Gastrocnemius medialis (tissue), 4 donors: ENCODE results near the gene PGGHG. TPM values are rescaled to one million over a fixed set of nuclear protein-coding genes. Genes with fewer than 3 reads are reported as not detected.
"Not testable (repeated sequence)": the region's sequence is repeated elsewhere in the genome, so short reads cannot be mapped to it uniquely, and the experiment has no call there.

Experiments used
- ATAC-seq, 2 donors: fragments of 150-250 bp; one replicate each; pipeline ENCODE4 v1.9.1; 2016
- DNase-seq, 2 donors: peaks; one replicate each; pipeline ENCODE4 v3.0.0-alpha.2; 2019
- H3K27ac ChIP-seq, 4 donors: fragments of 200-600 bp; sonication (generic); 1 replicate in 1 of 4; 2 replicates in 3 of 4; pipeline ENCODE4 v1.5.1; 2016 to 2018; ENCODE audit warnings: mild to moderate bottlenecking in 2 of 4, moderate library complexity in 1 of 4
- H3K27me3 ChIP-seq, 3 donors: fragments of 200-600 bp; sonication (generic) in 2 of 3; 1 replicate in 1 of 3; 2 replicates in 2 of 3; pipeline versions ENCODE4 v1.5.1 to v1.6.0; 2016 to 2019; ENCODE audit warnings: mild to moderate bottlenecking in 1 of 3, moderate library complexity in 1 of 3
- H3K36me3 ChIP-seq, 2 donors: fragments of 200-600 bp; sonication (generic) in 1 of 2; one replicate each; pipeline ENCODE4 v1.5.1; 2017 to 2018
- H3K4me1 ChIP-seq, 2 donors: fragments of 200-600 bp; sonication (generic) in 1 of 2; one replicate each; pipeline ENCODE4 v1.5.1; 2016 to 2017; ENCODE audit warnings: mild to moderate bottlenecking in 2 of 2
- H3K4me3 ChIP-seq, 4 donors: fragments of 200-600 bp; sonication (generic) in 3 of 4; 1 replicate in 1 of 4; 2 replicates in 3 of 4; pipeline ENCODE4 v1.5.1; 2016 to 2019; ENCODE audit warnings: mild to moderate bottlenecking in 2 of 4
- H3K9me3 ChIP-seq, 3 donors: fragments of 200-600 bp; sonication (generic) in 2 of 3; 1 replicate in 1 of 3; 2 replicates in 2 of 3; pipeline ENCODE4 v1.5.1; 2016 to 2019
- POLR2A ChIP-seq, 2 donors: fragments of 450-650 bp; IDR thresholded peaks; one replicate each; pipeline ENCODE4 v1.6.1; 2017; ENCODE audit warnings: antibody characterized with exemption in 2 of 2, mild to moderate bottlenecking in 2 of 2, moderate library complexity in 2 of 2
- in situ Hi-C, 4 donors: fragments of 200-750 bp; cut with MboI; loops; one replicate each; pipeline versions ENCODE4 v1.15.0 to v1.8.0; 2017; ENCODE audit warnings: low sequenced_read_pairs in 4 of 4
- intact Hi-C: fragments of 100-400 bp; cut with DNase I; formaldehyde crosslinking; loops from one replicate; pipeline ENCODE4 v1.15.1; 2023; ENCODE audit warnings: low total_unique reads
- total RNA-seq, 4 donors: library from RNA; depleted of rRNA; stranded (reverse); fragments of >200 nt; gene quantifications; one replicate each; pipeline versions ENCODE4 v1.1.0 to v1.2.3, GENCODE V29; 2016
- TF ChIP-seq, protein P1 (sequence below), 5 experiments: fragments of 450-650 bp in 3 of 5; fragments of 200-600 bp in 2 of 5; sonication (generic) in 2 of 5; IDR thresholded peaks in 4 of 5; conservative IDR thresholded peaks in 1 of 5; 1 replicate in 4 of 5; 2 replicates in 1 of 5; pipeline ENCODE4 v1.5.1; 2016 to 2019; ENCODE audit warnings: antibody characterized with exemption in 5 of 5, mild to moderate bottlenecking in 3 of 5, moderate library complexity in 3 of 5

Gene PGGHG
- total RNA-seq, 4 donors from 2014 or later: 0.98 to 3.4 (median 2.7) TPM

- H3K4me3 ChIP-seq: no peak overlapping the region
- H3K27me3 ChIP-seq: peaks cover 66 to 68% (median 67%) of the 10 kb centered on the region in 3 donors
- DNase-seq (no peak), ATAC-seq (no peak)
- H3K36me3 ChIP-seq: no peaks in the 10 kb centered on the region
- no peak for TF ChIP-seq POLR2A (IDR thresholded peaks at IDR 0.05)
- TF ChIP-seq, protein P1, sequence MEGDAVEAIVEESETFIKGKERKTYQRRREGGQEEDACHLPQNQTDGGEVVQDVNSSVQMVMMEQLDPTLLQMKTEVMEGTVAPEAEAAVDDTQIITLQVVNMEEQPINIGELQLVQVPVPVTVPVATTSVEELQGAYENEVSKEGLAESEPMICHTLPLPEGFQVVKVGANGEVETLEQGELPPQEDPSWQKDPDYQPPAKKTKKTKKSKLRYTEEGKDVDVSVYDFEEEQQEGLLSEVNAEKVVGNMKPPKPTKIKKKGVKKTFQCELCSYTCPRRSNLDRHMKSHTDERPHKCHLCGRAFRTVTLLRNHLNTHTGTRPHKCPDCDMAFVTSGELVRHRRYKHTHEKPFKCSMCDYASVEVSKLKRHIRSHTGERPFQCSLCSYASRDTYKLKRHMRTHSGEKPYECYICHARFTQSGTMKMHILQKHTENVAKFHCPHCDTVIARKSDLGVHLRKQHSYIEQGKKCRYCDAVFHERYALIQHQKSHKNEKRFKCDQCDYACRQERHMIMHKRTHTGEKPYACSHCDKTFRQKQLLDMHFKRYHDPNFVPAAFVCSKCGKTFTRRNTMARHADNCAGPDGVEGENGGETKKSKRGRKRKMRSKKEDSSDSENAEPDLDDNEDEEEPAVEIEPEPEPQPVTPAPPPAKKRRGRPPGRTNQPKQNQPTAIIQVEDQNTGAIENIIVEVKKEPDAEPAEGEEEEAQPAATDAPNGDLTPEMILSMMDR (IDR thresholded peaks at IDR 0.05 in 4 of 5, conservative IDR thresholded peaks at IDR 0.05 in 1 of 5): no peak
- intact Hi-C loops: no loop called here
- H3K4me1 ChIP-seq: peaks cover 0 to 8% of the 10 kb centered on the region in 2 donors
- H3K27ac ChIP-seq: no peak overlapping the region
- no peaks in the 10 kb centered on the region for H3K9me3 ChIP-seq
- in situ Hi-C loops: no loop called here
Observed at GRCh38 chr11:283405-284104, 5.4 kb upstream of the PGGHG start.

DNA sequence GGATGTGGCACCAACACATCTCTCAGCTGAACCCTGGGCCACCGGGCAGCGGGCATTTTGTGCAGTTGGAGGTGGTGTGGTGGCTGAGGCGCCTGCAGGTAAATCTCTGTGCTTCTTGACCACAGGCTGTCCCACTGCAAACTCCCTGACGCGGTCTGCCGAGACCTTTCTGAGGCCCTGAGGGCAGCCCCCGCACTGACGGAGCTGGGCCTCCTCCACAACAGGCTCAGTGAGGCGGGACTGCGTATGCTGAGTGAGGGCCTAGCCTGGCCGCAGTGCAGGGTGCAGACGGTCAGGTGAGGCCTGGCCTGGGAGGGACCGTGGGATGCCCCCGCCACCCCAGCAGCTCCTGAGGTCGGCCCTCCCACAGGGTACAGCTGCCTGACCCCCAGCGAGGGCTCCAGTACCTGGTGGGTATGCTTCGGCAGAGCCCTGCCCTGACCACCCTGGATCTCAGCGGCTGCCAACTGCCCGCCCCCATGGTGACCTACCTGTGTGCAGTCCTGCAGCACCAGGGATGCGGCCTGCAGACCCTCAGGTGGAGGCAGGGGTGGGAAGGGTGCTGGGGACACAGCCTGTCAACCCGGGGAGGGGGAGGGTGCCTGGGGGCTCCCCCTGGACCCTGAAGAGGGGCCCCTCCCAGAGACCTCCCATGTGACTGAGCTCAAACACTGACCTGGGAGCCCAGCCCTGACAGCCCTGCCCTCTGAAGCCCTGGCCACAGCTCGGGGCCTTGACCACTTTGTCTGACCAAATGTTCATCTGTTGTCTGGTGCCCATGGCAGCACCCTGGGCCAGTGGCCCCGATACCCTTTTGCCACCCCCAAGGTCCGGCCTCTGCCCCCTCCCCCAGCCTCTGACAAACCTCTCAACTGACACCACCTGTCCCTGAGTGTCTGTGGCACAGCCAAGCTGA is 4.6 kb upstream of the PGGHG start:
- no peaks in the 10 kb centered on the region for H3K36me3 ChIP-seq
- in situ Hi-C loops: no loop called here
- no peak for ATAC-seq
- peaks cover 60 to 63% (median 61%) of the 10 kb centered on the region in 3 donors for H3K27me3 ChIP-seq
- H3K4me1 ChIP-seq: peaks cover 0 to 7% of the 10 kb centered on the region in 2 donors
- no peak overlapping the region for H3K27ac ChIP-seq
- DNase-seq: no peak
- intact Hi-C loops: loop anchor here (5.0 kb wide), 1 partner anchor 47 kb away; the partner anchor contains the start of genes PSMD13 and SIRT3
- TF ChIP-seq POLR2A (IDR thresholded peaks at IDR 0.05): no peak
- TF ChIP-seq, protein P1 (IDR thresholded peaks at IDR 0.05 in 4 of 5, conservative IDR thresholded peaks at IDR 0.05 in 1 of 5): no peak
- no peaks in the 10 kb centered on the region for H3K9me3 ChIP-seq
- H3K4me3 ChIP-seq: no peak overlapping the region

DNA sequence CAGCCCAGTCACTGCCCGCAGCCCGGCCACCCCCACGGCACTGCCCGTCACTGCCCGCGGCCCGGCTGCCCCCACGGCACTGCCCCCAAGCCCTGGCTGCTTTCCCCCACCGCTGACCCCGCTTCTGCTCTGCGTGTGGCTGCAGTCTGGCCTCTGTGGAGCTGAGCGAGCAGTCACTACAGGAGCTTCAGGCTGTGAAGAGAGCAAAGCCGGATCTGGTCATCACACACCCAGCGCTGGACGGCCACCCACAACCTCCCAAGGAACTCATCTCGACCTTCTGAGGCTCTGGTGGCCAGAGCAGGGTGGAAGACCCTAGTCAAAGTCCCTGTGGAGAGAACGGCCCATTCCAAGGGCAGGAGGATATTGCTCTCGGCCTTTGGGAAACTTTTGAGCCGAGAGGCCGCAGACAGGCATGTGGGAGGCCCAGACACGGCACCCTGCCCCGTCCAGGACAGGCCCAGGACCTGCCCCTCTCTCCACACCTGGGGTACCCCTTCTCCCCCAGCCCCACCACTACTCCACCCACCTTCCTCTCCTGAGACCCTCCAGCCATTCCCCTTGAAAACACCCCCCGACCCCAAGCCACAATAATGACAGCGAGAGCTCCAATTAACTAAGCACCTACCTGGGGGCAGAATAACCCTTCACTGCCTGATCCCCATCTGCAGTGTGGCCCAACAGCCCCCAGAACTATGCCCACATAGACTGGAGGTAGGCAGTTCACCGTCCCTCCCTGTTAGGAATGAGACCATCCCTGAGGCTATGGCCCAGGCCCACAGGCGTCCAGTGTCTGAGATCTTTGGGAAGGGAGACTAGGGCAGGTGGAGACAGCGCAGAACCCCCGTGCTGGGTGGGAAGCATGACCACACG is 3.7 kb upstream of the PGGHG start:
- Histone ChIP-seq H3K27me3 (peaks cover 51 to 60% (median 56%) of the 10 kb centered on the region in 3 donors), H3K9me3 (no peaks in the 10 kb centered on the region), H3K27ac (no peak overlapping the region), H3K4me1 (no peaks in the 10 kb centered on the region), H3K36me3 (no peaks in the 10 kb centered on the region), H3K4me3 (no peak overlapping the region)
- intact Hi-C loops (loop anchor here (5.0 kb wide), 1 partner anchor 48 kb away; the partner anchor contains the start of genes PSMD13 and SIRT3), in situ Hi-C loops (no loop called here)
- ATAC-seq (no peak), DNase-seq (no peak)
- TF ChIP-seq, protein P1 (IDR thresholded peaks at IDR 0.05 in 4 of 5, conservative IDR thresholded peaks at IDR 0.05 in 1 of 5): no peak
- no peak for TF ChIP-seq POLR2A (IDR thresholded peaks at IDR 0.05)

DNA sequence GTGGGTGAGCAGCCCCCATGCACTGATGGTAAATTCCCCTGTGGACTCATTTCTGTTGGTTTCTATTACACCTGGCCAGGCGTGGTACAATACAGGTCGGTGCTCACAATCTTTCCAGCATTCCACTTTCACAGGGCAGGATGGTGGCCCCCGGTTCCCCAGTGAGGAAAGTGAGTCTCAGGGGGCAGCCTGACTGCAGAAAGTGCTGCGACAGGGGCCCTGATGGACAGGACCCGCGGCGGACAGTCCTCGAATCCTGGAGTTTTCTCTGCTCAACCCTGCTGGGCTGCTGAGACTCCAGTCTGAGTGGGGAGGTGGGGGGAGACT is 3.1 kb upstream of the PGGHG start:
- no peaks in the 10 kb centered on the region for H3K4me1 ChIP-seq
- TF ChIP-seq, protein P1 (IDR thresholded peaks at IDR 0.05 in 4 of 5, conservative IDR thresholded peaks at IDR 0.05 in 1 of 5): no peak
- no peak for TF ChIP-seq POLR2A (IDR thresholded peaks at IDR 0.05)
- intact Hi-C loops (loop anchor here (5.0 kb wide), 1 partner anchor 49 kb away; the partner anchor contains the start of genes PSMD13 and SIRT3), in situ Hi-C loops (no loop called here)
- H3K27ac ChIP-seq: no peak overlapping the region
- peaks cover 45 to 54% (median 50%) of the 10 kb centered on the region in 3 donors for H3K27me3 ChIP-seq
- ATAC-seq (no peak), DNase-seq (no peak)
- H3K9me3 ChIP-seq: no peaks in the 10 kb centered on the region
- H3K36me3 ChIP-seq: no peaks in the 10 kb centered on the region
- no peak overlapping the region for H3K4me3 ChIP-seq

- H3K27ac ChIP-seq, H3K36me3 ChIP-seq, H3K4me1 ChIP-seq, H3K9me3 ChIP-seq, H3K4me3 ChIP-seq, ATAC-seq, in situ Hi-C loops, DNase-seq: not testable (repeated sequence)
- peaks cover 32 to 41% (median 37%) of the 10 kb centered on the region in 3 donors for H3K27me3 ChIP-seq
- intact Hi-C loops: loop anchor here (5.0 kb wide), 1 partner anchor 50 kb away; the partner anchor contains the start of genes PSMD13 and SIRT3
Observed at GRCh38 chr11:286977-287820, 1.7 kb upstream of the PGGHG start.
